Adipocyte (in vitro differentiated cells): Measurements from ENCODE around the gene MORF4L1.
A peak's percentile ranks its signal among the peaks of the same experiment; 100 is the strongest.

Source experiments
- DNase-seq: peaks from one replicate; pipeline ENCODE4 v3.0.0-alpha.2; 2015; ENCODE audit warnings: low read depth
- H3K27me3 ChIP-seq: replicated peaks from 2 replicates; pipeline ENCODE4 v1.7.0; 2013; ENCODE audit warnings: mild to moderate bottlenecking, low read length, moderate library complexity; ENCODE audit not compliant: control insufficient read depth, insufficient read depth
- H3K36me3 ChIP-seq: 2 replicates; pipeline ENCODE4 v1.7.0; 2013; ENCODE audit warnings: low read length, mild to moderate bottlenecking, moderate library complexity; ENCODE audit not compliant: control insufficient read depth, insufficient read depth, severe bottlenecking
- H3K4me1 ChIP-seq: 2 replicates; pipeline ENCODE4 v1.7.0; 2013; ENCODE audit warnings: mild to moderate bottlenecking, low read length, moderate library complexity; ENCODE audit not compliant: control insufficient read depth, insufficient read depth
- H3K4me3 ChIP-seq: 2 replicates; pipeline ENCODE4 v1.7.0; 2013; ENCODE audit warnings: mild to moderate bottlenecking, low read length, moderate library complexity
- H3K9ac ChIP-seq: 2 replicates; pipeline ENCODE4 v1.7.0; 2013; ENCODE audit warnings: mild to moderate bottlenecking, low read length, moderate library complexity
- H3K9me3 ChIP-seq: 2 replicates; pipeline ENCODE4 v1.7.0; 2013; ENCODE audit warnings: mild to moderate bottlenecking, low read length, moderate library complexity; ENCODE audit not compliant: control insufficient read depth

The MORF4L1 gene

DNA sequence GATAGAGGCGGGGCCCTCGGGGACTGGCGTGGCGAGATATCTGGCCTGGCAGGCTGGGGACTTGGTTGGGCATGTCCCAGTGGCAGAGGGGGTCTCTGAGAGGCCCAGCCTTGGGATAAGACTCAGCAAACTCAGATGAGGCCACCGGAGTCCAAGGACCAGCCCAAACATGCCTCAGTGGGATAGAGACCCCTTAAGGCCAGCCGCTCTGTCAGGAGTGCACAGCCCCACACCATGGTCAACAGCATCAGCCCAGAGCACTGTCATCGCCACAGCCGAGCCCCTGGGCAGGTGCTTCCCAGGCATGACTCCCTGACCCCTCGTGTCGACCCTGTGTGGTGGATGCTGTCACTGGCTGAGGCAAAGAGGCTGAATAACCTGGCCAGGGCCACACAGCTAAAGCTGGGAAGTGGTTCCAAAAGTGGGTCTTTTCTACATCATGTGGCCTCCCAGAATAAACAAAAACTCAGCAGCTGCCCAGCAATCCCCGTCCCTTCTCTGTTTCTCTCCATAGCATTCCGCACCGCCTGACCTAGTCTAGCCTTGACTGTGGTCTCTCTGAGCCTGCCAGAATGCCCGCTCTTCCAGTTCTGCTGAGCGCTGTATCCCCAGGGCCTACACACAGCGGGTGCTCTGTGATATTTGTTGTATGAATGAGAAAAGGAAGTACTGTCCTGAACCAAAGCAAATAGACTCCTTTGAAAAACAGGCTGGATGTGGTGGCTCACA, 57.0 kb downstream of the MORF4L1 start:
- peaks cover 8% of the 10 kb centered on the region for H3K4me1 ChIP-seq
- H3K9ac ChIP-seq = no peak overlapping the region
- no peaks in the 10 kb centered on the region for H3K9me3 ChIP-seq
- no peak overlapping the region for H3K4me3 ChIP-seq
- H3K36me3 ChIP-seq = peaks cover 27% of the 10 kb centered on the region
- H3K27me3 ChIP-seq = peaks cover 5% of the 10 kb centered on the region
- no peak for DNase-seq

DNA sequence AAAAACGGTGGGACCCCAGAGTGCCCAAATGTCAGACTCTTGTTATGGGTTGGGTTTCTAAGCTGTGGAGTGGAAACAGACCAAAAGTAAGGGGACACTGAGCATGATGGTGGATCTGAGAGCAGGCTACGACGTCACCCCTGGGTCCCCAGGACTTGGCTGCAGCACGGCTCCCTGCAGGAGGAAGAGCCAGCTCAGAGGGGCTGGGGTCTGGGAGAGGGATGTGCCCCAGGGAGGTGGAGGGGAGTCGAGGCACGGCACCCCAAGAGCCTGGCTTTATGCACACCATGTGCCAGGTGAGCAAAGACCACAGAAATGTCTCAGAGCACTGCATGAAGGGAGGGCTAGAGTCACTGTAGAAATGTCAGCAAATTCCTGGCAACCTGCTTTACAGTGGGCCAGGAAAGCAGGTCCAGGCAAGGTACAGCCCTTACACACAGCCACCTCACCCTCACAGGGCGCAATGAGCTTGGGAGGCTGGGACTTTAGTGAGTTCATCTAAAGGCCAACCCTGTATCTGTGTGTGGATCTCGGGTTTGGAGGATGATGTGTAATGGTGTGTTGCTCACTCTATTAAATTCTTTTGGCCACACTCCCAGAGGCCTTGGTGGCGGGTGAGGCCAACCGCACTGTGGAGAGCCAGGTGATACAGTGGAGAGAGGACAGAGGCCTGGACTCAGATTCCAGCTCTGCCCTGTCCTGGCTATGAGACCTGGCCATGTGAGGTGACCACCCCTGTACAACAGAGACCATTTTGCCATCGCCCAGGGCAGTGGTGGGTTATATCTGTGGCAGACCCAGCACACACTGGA, 58.1 kb downstream of the MORF4L1 start:
- no peak overlapping the region for H3K9ac ChIP-seq
- H3K9me3 ChIP-seq = no peaks in the 10 kb centered on the region
- peaks cover 5% of the 10 kb centered on the region for H3K27me3 ChIP-seq
- no peak overlapping the region for H3K4me3 ChIP-seq
- H3K36me3 ChIP-seq = peaks cover 20% of the 10 kb centered on the region
- peak; percentile 78 for DNase-seq
- peaks cover 8% of the 10 kb centered on the region for H3K4me1 ChIP-seq

DNA sequence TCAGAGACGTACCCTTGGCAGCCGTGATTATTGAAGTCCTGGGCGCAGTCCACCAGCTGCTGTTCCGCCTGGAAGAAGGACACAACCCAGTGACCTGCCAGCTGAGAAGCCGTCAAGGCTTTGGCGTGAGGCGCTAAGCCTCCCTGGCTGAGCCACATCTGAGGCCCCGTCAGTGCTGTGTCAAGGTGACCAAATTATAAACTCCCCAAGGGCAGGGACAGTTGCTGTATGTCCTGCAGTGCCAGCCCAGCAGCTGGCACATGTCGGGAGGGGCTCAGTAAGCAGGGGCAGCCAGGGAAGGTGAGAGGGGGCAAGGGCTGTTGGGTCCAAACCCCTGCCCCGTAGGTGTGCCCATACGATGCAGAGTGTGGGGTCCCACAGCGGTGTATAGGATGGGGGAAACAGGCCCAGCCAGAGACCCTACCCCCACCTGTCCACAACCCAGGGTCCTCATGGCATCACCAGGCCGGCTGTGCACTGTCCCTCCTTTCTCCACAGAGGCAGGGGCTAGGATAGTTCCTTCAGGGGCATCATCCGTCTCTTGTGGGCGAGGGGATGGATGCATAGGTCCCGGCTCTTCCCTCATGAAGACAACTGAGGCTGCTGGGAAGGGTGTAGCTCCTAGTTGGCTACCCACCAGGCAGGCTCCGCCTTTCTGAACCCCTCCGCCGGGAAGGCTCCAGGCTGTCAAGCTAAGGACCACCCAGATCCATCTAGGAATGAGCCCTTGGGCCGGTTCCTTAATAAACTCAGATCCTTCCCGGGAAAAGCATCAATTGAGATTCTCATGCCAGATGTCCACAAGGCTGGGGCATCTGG, 59.0 kb downstream of the MORF4L1 start:
- Histone ChIP-seq H3K9me3 (no peaks in the 10 kb centered on the region), H3K9ac (no peak overlapping the region), H3K4me1 (peaks cover 8% of the 10 kb centered on the region), H3K36me3 (peaks cover 12% of the 10 kb centered on the region), H3K27me3 (peaks cover 5% of the 10 kb centered on the region), H3K4me3 (no peak overlapping the region)
- DNase-seq = no peak

DNA sequence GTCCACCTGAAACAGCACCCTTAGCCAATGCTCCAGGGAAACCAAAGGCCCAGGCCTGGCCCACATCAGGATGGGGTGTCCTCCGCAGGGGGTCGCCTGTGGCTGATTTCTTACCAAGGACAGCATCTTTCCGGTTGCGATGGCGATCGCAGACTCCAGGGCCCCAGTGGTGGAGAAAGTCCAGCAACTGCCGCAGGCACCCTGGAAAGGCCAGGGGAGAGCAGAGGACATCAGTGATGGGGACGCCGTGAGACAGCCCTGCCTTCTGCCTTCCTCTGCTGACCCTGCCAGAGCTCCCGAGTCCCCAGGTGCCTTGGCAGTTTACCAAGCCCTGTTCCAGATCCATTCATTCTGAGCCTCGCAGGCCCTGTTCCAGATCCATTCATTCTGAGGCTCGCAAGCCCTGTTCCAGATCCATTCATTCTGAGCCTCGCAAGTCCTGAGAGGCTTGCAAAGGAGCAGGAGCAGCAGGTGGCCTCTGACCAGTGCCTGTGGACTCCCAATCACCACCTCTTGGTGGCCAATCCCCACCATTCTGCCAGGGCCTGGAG, 59.6 kb downstream of the MORF4L1 start:
- no peak for DNase-seq
- H3K9ac ChIP-seq = no peak overlapping the region
- peaks cover 5% of the 10 kb centered on the region for H3K27me3 ChIP-seq
- peaks cover 5% of the 10 kb centered on the region for H3K36me3 ChIP-seq
- H3K4me3 ChIP-seq = no peak overlapping the region
- H3K4me1 ChIP-seq = peaks cover 14% of the 10 kb centered on the region
- H3K9me3 ChIP-seq = no peaks in the 10 kb centered on the region

DNA sequence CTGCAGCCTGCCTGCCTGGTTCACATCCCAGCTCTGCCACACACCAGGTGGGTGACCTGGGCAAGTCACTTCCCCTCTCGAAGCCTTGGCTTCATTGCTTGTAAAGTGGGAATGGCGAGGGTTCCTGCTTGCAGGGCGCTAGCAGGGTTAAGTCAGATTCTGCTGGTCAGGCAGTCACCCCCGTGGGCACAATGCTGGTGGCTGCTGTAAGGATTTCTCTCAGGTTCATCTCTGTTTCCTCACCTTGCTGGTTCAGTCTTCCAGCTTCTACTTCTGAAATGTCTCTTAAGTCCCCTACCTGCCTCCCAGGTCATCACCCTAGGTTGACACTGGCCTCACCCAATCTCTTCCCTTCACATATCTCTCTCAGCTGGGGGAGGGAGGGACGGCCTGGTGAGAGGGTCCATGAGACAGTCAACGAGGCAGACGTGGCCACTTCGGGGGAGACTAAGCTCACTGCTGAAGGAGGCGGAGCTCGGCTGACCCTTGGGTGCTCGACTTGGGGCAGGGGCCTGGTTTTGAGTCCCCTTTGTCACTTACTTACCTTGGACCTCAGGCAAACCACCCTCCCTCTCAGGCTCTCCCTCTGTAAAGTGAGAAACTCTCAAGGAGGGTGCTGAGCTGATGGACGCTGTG, 60.6 kb downstream of the MORF4L1 start:
- no peaks in the 10 kb centered on the region for H3K36me3 ChIP-seq
- peaks cover 5% of the 10 kb centered on the region for H3K27me3 ChIP-seq
- H3K4me3 ChIP-seq = no peak overlapping the region
- H3K9me3 ChIP-seq = no peaks in the 10 kb centered on the region
- peaks cover 18% of the 10 kb centered on the region for H3K4me1 ChIP-seq
- no peak for DNase-seq
- H3K9ac ChIP-seq = no peak overlapping the region

DNA sequence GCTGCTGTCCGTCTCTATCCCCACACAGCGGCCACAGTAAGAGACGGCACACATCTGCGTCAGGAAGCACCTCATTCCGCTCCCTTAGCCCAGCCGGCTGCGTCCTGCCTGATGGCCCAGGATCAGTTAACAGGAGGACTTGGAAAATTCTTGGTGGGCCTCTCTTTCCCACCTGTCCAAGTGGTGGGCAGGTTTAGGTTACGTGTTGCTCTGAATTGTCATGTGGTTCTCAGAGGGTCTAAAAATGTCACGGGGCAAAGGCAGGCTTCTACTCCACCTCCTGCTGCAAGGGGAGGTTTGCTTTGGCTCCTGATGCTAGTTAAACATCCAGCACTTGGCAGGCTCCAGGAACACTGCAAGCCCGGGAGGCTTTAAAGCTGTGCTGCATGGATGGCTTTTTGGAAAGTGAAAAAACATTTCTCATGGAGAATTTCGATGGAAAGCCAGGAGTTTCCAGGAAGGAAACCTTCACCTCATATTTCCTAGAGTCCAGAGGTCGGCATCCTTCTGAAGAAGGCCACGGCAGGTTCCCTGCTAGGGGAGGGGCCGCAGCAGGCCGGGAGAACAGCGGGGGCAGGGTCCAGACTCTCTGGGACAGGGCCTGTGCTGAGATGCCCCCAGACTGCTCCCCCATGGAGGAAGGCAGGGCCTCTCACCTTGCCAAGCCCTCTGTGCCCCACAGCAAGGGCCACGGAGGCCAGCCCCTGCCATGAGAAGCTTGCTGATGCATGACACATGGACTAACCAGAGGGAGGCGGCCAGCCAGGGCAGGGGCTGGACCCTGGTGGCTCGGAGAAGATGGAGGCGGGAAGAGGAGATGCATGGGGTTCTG, 61.3 kb downstream of the MORF4L1 start:
- H3K4me1 ChIP-seq = peaks cover 23% of the 10 kb centered on the region
- no peak overlapping the region for H3K4me3 ChIP-seq
- DNase-seq = peak; percentile 27
- peaks cover 5% of the 10 kb centered on the region for H3K27me3 ChIP-seq
- H3K9ac ChIP-seq = no peak overlapping the region
- H3K9me3 ChIP-seq = no peaks in the 10 kb centered on the region
- H3K36me3 ChIP-seq = no peaks in the 10 kb centered on the region

DNA sequence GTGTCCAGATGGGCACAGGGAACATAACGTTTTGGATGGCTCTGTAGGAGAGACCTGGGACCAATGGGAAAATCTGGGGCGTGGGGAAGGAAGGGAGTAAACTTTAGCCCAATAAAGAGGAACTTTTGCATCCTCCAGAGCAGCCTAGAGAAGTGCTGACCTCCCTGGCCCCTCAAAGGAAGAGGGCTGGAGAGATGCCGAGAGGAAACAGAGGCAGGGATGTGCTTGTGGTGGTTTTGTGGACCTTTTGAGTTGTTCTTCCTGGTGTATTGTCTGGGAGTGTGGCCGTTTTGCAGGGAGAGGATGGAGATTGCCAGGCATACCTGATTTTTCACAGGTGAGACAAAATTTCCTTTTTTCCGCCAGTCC, 61.9 kb downstream of the MORF4L1 start:
- Histone ChIP-seq H3K4me3 (no peak overlapping the region), H3K36me3 (no peaks in the 10 kb centered on the region), H3K9ac (no peak overlapping the region), H3K9me3 (no peaks in the 10 kb centered on the region), H3K27me3 (peaks cover 5% of the 10 kb centered on the region), H3K4me1 (peaks cover 24% of the 10 kb centered on the region)
- no peak for DNase-seq

DNA sequence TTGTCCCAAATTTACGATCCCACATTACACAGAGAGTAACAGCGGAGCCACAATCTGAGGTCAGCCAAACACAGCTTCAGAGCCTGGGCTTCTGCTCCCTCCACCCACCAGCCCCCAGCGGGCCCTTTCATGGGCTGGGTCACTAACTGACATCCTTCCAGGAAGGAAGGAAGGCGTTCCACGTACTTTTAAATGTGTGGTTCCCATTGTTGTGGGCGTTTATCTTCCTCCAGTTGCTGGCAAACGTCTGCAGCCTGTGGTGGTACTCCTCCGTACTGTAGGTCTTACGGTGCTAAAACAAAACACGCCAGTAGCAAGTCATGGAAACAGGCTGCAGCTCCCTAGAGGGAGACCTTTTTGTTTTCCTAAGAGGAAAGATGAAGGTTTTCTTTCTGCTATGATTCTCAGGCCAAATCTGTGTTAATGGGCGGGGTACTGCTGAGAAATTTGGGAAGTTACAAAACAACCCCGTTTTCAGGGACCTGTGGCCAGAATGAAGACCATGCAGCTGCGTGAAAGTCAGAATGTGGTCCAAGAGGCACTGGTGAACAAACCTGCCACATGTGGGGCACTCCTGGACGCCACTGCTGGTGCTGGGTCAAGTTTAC, 64.5 kb downstream of the MORF4L1 start:
- Histone ChIP-seq H3K36me3 (no peaks in the 10 kb centered on the region), H3K4me1 (peaks cover 16% of the 10 kb centered on the region), H3K27me3 (peaks cover 5% of the 10 kb centered on the region), H3K9ac (peak overlapping the region; percentile 25), H3K9me3 (no peaks in the 10 kb centered on the region), H3K4me3 (peak overlapping the region; percentile 49)
- DNase-seq = no peak

DNA sequence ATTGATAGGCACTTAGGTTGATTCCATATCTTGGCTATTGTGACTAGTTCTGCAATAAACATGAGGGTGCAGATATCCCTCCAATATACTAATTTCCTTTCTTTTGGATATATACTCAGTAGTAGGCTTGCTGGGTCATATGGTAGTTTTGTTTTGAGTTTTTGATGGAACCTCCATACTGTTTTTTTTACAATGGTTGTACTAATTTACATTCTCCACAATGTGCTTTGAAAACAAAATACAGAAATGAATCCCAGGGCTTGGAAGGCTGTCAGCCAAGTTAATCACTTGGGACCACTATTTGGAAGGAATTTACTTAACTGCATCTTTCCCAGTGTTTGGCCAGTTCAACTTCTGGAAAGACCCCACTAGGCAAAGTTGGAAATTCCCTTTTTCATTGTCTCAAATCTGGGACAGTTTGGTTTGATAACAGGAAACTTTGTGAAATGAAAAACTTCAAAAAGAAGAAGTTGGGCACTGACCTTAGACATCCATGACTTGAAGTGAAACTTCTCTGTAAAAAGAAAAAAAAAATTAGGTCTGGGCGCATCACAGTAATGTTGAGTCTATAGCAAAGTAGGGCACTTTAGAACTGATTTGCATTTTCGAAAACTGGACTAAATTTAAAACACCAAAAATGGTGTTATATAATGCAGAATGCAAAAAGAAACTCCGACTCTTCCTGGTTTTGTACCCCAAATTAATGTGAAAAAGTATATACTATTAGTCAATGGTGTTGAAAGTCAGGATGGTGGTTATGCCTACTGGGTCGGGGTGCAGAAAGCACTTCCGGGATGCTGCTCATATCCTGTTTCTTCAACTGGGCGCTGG, 66.2 kb downstream of the MORF4L1 start:
- H3K4me1 ChIP-seq = peaks cover 16% of the 10 kb centered on the region
- no peak for DNase-seq
- no peaks in the 10 kb centered on the region for H3K27me3 ChIP-seq
- no peaks in the 10 kb centered on the region for H3K9me3 ChIP-seq
- no peak overlapping the region for H3K9ac ChIP-seq
- H3K4me3 ChIP-seq = no peak overlapping the region
- no peaks in the 10 kb centered on the region for H3K36me3 ChIP-seq
